ENCODE results near the gene LRFN5. TPM values are rescaled to one million over a fixed set of nuclear protein-coding genes. Genes with fewer than 3 reads are reported as not detected.

LRFN5 gene
- total and polyA plus RNA-seq, 2 of the 8 experiments (the other 6 are each of a cell fraction or from before 2014, with no cell fraction given) = 0.85 to 4.7 TPM

- no peak for TF ChIP-seq SIN3A (conservative IDR thresholded peaks at IDR 0.05 in 1 of 2, IDR thresholded peaks at IDR 0.05 in 1 of 2; ENCODE audit: low read depth in 1 of 2, low read length in 2 of 2)
- no peak for TF ChIP-seq TAF7 (optimal IDR thresholded peaks at IDR 0.05; ENCODE audit: borderline replicate concordance, low read depth, low read length)
- TF ChIP-seq ATF2 (IDR thresholded peaks at IDR 0.05; ENCODE audit: low read length) = no peak
- TF ChIP-seq ATF3 (IDR thresholded peaks at IDR 0.05; ENCODE audit: insufficient read depth, low read depth, low read length) = no peak
These were observed 294.0 kb downstream of the LRFN5 start (continued) for GRCh38 chr14:41900644-41901043.

All from H1 (cell line).